Progenitor cell of endocrine pancreas (in vitro differentiated cells): ENCODE measurements around the gene ZIC5. TPM values are rescaled to one million over a fixed set of nuclear protein-coding genes. Genes with fewer than 3 reads are reported as not detected.

ENCODE experiments used
- DNase-seq: peaks from one replicate; pipeline ENCODE4 v3.0.0; 2021; ENCODE audit warnings: low spot score; ENCODE audit not compliant: unreplicated experiment
- H3K27ac Mint-ChIP-seq: 2 replicates; pipeline ENCODE4 v1.8.0; 2021; ENCODE audit warnings: mild to moderate bottlenecking, moderate library complexity, mixed read lengths
- H3K27me3 Mint-ChIP-seq: 2 replicates; pipeline ENCODE4 v1.8.0; 2021; ENCODE audit warnings: mixed read lengths
- H3K36me3 Mint-ChIP-seq: 2 replicates; pipeline ENCODE4 v1.8.0; 2022; ENCODE audit warnings: mixed read lengths; ENCODE audit not compliant: insufficient read depth
- H3K4me1 Mint-ChIP-seq: 2 replicates; pipeline ENCODE4 v1.8.0; 2021; ENCODE audit warnings: low read depth, mixed read lengths
- H3K4me3 Mint-ChIP-seq: 2 replicates; pipeline ENCODE4 v1.8.0; 2021; ENCODE audit warnings: low read depth, mild to moderate bottlenecking, moderate library complexity, mixed read lengths
- H3K9me3 Mint-ChIP-seq: 2 replicates; pipeline ENCODE4 v1.8.0; 2021; ENCODE audit warnings: low read depth, mixed read lengths
- total RNA-seq: library from RNA; stranded (reverse); gene quantifications from 2 replicates; pipeline ENCODE4 v1.2.1, GENCODE V29; 2021
- TF ChIP-seq, protein P1 (sequence below): fragments of 200-600 bp; sonication (generic); IDR thresholded peaks from one replicate; pipeline ENCODE4 v1.5.0; 2021; ENCODE audit warnings: antibody characterized with exemption, mild to moderate bottlenecking; ENCODE audit not compliant: unreplicated experiment

Gene ZIC5
- total RNA-seq, 1 donor from 2014 or later: not detected

DNA sequence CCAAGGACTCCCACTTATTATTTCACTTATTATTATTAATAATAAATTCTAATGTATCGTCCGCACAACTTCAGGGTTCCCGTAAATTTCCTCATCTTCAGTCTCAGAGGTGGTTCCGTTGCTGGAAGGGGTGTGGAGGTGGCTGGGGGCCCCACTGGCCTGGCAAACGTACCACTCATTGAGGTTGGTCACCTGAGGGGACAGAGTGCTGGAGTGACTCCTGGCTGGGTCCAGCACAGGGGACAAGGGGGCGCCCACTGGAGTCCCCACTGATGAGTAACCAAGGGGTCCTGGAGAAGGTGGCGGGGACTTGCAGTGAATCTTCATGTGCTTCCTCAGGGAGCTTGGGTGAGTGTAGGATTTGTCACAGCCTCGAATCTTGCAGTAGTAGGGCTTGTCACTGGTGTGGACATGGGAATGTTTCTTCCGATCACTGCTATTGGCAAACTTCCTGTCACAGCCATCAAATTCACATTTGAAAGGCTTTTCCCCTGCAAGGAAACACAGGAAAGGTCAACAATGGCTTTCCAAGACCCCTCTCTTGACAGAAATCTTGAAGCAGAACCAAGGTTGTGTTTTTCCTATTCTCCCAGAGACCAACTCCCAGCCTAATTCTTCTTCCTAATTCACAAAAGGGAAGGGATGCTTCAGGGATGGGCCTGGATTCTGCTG is 6.1 kb downstream of the ZIC5 start:
- peaks cover 12% of the 10 kb centered on the region for H3K4me1 Mint-ChIP-seq
- TF ChIP-seq, protein P1, sequence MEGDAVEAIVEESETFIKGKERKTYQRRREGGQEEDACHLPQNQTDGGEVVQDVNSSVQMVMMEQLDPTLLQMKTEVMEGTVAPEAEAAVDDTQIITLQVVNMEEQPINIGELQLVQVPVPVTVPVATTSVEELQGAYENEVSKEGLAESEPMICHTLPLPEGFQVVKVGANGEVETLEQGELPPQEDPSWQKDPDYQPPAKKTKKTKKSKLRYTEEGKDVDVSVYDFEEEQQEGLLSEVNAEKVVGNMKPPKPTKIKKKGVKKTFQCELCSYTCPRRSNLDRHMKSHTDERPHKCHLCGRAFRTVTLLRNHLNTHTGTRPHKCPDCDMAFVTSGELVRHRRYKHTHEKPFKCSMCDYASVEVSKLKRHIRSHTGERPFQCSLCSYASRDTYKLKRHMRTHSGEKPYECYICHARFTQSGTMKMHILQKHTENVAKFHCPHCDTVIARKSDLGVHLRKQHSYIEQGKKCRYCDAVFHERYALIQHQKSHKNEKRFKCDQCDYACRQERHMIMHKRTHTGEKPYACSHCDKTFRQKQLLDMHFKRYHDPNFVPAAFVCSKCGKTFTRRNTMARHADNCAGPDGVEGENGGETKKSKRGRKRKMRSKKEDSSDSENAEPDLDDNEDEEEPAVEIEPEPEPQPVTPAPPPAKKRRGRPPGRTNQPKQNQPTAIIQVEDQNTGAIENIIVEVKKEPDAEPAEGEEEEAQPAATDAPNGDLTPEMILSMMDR: no peak
- H3K36me3 Mint-ChIP-seq: no peaks in the 10 kb centered on the region
- H3K27ac Mint-ChIP-seq: no peak overlapping the region
- DNase-seq: no peak
- H3K9me3 Mint-ChIP-seq: no peaks in the 10 kb centered on the region
- no peak overlapping the region for H3K4me3 Mint-ChIP-seq
- peaks cover 79% of the 10 kb centered on the region for H3K27me3 Mint-ChIP-seq

DNA sequence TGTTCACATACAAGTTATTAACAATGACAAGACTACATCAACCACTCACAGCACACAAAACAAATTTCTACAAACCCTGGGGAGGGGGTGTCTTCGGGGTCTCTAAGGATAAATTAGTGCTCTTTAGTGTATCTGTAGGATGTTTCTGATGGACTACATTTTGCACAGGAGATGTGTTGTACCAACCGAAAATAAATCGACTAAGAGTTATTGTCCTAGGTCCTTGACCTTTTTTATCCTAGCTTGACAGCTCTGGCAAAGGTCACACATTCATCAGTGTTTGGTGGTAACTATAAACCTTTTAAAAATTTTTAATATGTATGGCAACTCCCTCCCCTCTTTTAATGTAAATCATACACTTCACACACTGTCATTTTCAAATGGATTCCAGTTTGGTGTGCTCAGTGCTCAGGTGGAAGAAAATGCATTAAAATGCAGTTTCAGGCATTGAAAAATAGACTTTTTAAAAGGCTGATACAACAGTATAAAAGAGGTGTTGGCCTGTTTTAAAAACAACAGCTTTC is 7.7 kb downstream of the ZIC5 start:
- TF ChIP-seq, protein P1: no peak
- no peak for DNase-seq
- Mint-ChIP-seq H3K36me3 (no peaks in the 10 kb centered on the region), H3K9me3 (no peaks in the 10 kb centered on the region), H3K4me3 (no peak overlapping the region), H3K4me1 (peaks cover 12% of the 10 kb centered on the region), H3K27ac (no peak overlapping the region), H3K27me3 (peaks cover 79% of the 10 kb centered on the region)

DNA sequence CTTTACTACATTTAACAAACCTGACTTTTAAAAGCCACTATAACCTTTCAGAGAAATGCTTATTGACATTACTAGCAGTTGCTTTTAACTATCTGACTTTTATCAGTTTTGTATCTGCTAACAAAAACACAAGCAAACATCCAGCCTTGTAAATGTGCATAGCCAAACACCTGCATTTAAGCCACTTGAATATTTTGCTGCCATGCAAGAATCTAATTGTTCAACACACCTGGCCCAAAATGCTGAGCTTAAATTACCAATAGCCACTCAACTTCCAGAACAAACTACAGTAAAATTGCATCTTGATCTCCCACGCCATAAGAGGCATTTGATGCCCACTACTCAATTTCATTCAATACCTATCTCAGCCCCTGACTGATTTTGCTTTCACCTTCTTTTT is 9.3 kb downstream of the ZIC5 start:
- Mint-ChIP-seq H3K27ac (no peak overlapping the region), H3K4me1 (peaks cover 9% of the 10 kb centered on the region), H3K9me3 (no peaks in the 10 kb centered on the region), H3K4me3 (no peak overlapping the region), H3K27me3 (peaks cover 87% of the 10 kb centered on the region), H3K36me3 (no peaks in the 10 kb centered on the region)
- no peak for DNase-seq
- TF ChIP-seq, protein P1: no peak

DNA sequence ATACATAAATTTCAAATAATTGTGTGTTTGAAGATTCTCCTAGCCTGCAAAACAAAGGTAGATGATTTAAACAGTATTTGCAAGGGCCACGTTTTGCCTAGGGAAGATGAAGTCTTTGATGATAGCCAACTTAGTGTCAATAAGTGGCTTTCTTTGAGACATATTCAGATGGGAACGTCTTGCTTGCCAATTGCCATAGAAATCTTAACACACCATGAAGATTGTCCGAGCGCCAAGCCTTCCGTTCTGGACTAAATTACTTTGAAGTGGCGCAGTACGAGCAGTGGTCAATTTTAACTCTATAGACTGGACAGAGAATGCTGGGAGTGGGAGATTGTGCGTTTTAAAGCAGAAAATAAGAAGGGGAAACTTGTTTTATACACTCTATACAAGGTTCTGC is 9.9 kb downstream of the ZIC5 start:
- no peaks in the 10 kb centered on the region for H3K9me3 Mint-ChIP-seq
- no peak for DNase-seq
- no peak overlapping the region for H3K4me3 Mint-ChIP-seq
- no peak overlapping the region for H3K27ac Mint-ChIP-seq
- H3K4me1 Mint-ChIP-seq: peaks cover 12% of the 10 kb centered on the region
- TF ChIP-seq, protein P1: no peak
- no peaks in the 10 kb centered on the region for H3K36me3 Mint-ChIP-seq
- H3K27me3 Mint-ChIP-seq: peaks cover 85% of the 10 kb centered on the region

- H3K36me3 Mint-ChIP-seq: no peaks in the 10 kb centered on the region
- TF ChIP-seq, protein P1: no peak
- DNase-seq: no peak
- no peak overlapping the region for H3K27ac Mint-ChIP-seq
- H3K4me1 Mint-ChIP-seq: peaks cover 17% of the 10 kb centered on the region
- H3K4me3 Mint-ChIP-seq: no peak overlapping the region
- H3K9me3 Mint-ChIP-seq: no peaks in the 10 kb centered on the region
- H3K27me3 Mint-ChIP-seq: peaks cover 85% of the 10 kb centered on the region
Measured at GRCh38 chr13:99960663-99961311, 10.8 kb downstream of the ZIC5 start.
